Psoas muscle (tissue), 8 donors: Measurements from ENCODE around the gene CLCNKA. TPM values are rescaled to one million over a fixed set of nuclear protein-coding genes. Genes with fewer than 3 reads are reported as not detected.
"Not testable (repeated sequence)": the region's sequence is repeated elsewhere in the genome, so short reads cannot be mapped to it uniquely, and the experiment has no call there.

Experiments
- ATAC-seq, 4 donors: fragments of 200-7000 bp; cut with Tn5 transposase; one replicate each; pipeline ENCODE4 v1.9.1; 2020; ENCODE audit warnings: moderate library complexity in 3 of 4, mild to moderate bottlenecking in 2 of 4
- DNase-seq, 2 donors: peaks; one replicate each; pipeline ENCODE4 v3.0.0-alpha.2; 2020
- H3K27ac ChIP-seq: fragments of 200-600 bp; one replicate; pipeline ENCODE4 v1.8.0; 2022
- H3K27me3 ChIP-seq, 3 donors: fragments of 200-600 bp in 1 of 3; one replicate each; pipeline versions ENCODE4 v1.6.1 to v1.8.0; 2013 to 2022; ENCODE audit warnings: low read length in 2 of 3, mild to moderate bottlenecking in 2 of 3, moderate library complexity in 1 of 3; ENCODE audit not compliant: insufficient read depth in 3 of 3
- H3K36me3 ChIP-seq, 2 donors: fragments of 200-600 bp in 1 of 2; one replicate each; pipeline versions ENCODE4 v1.6.1 to v1.8.0; 2013 to 2022; ENCODE audit warnings: low read depth in 1 of 2, mild to moderate bottlenecking in 1 of 2, moderate library complexity in 1 of 2; ENCODE audit not compliant: insufficient read depth in 1 of 2
- H3K4me1 ChIP-seq: fragments of 200-600 bp; one replicate; pipeline ENCODE4 v1.8.0; 2022
- H3K4me3 ChIP-seq: fragments of 200-600 bp; one replicate; pipeline ENCODE4 v1.8.0; 2022; ENCODE audit warnings: mild to moderate bottlenecking
- H3K9me3 ChIP-seq: fragments of 200-600 bp; one replicate; pipeline ENCODE4 v1.8.0; 2022
- CTCF ChIP-seq: fragments of 200-600 bp; IDR thresholded peaks from one replicate; pipeline ENCODE4 v1.8.0; 2022; ENCODE audit warnings: antibody characterized with exemption
- WGBS, 3 donors: extraction: QIAGEN DNeasy Blood & Tissue Kit; methylation state at CpG; one replicate each; pipeline versions ENCODE4 v1.1.6 to v1.1.7; 2013; 5-methylcytosine and 5-hydroxymethylcytosine counted together
- intact Hi-C, 2 donors: fragments of 100-400 bp; cut with DNase I; formaldehyde crosslinking; loops; one replicate each; pipeline versions ENCODE4 v1.11.0 to v1.14.2; 2022
- polyA plus RNA-seq, 3 donors: library from polyadenylated mRNA; stranded (reverse); fragments of 200-250 nt; gene quantifications; one replicate each; pipeline ENCODE4 v1.2.3, GENCODE V29; 2013
- total RNA-seq, 4 donors: library from RNA; stranded (reverse); fragmentation: NEBNext Ultra II Directional in 2 of 4; extraction: Animal tissue kit (Norgen Biotek cat#: 25700) in 2 of 4; gene quantifications; one replicate each; pipeline versions ENCODE4 v1.2.1 to v1.2.4, GENCODE V29; 2021 to 2023
- donor health status: healthy with polysubstance abuse.
- donor health status: DM: no; HTN: no; CAD: no; lungs with moderate emphysema.
- donor health status: Bipolar disorder and iron deficiency.
- donor health status: healthy.
- donor health status: DM: yes; HTN: yes; CAD: no.
- donor health status: DM: no; HTN: no; CAD: no.
- donor health status: DM: no; HTN: no; CAD: no.
- donor health status: DM: yes; HTN: yes; CAD: no.

CLCNKA gene
- total and polyA plus RNA-seq, 7 donors: 0.30 to 2.2 (median 1.2) TPM

- no peak for TF ChIP-seq CTCF
- peak in 3 of 4 donors; percentile 1 to 4 (median 3) for ATAC-seq
- H3K9me3 ChIP-seq: no peaks in the 10 kb centered on the region
- intact Hi-C loops: no loop called here
- H3K27me3 ChIP-seq: no peaks in the 10 kb centered on the region
- WGBS, 3 donors: 8 to 38% (median 13%) methylated on average over 4 of the region's 4 CpGs
- peak overlapping the region; percentile 84 for H3K4me3 ChIP-seq
- peak overlapping the region; percentile 100 for H3K27ac ChIP-seq
- no peaks in the 10 kb centered on the region for H3K36me3 ChIP-seq
- peak; percentile 37 to 71 for DNase-seq
- H3K4me1 ChIP-seq: peaks cover 52% of the 10 kb centered on the region
Observed at GRCh38 chr1:16018308-16018707, 3.5 kb upstream of the CLCNKA start.

- ATAC-seq: peak; percentile 20 to 41 (median 29)
- Histone ChIP-seq H3K4me1 (peaks cover 45% of the 10 kb centered on the region), H3K4me3 (peak overlapping the region; percentile 84), H3K27me3 (no peaks in the 10 kb centered on the region), H3K36me3 (no peaks in the 10 kb centered on the region), H3K9me3 (no peaks in the 10 kb centered on the region), H3K27ac (peak overlapping the region; percentile 100)
- WGBS, 3 donors: 29 to 39% (median 30%) methylated on average over 23 of the region's 23 CpGs
- no peak for TF ChIP-seq CTCF
- DNase-seq: peak; percentile 63 to 86
- intact Hi-C loops: no loop called here
Observed at GRCh38 chr1:16018749-16019643, 2.8 kb upstream of the CLCNKA start.

- ATAC-seq (peak; percentile 43 to 60 (median 49)), DNase-seq (peak; percentile 81 to 95)
- intact Hi-C loops: no loop called here
- Histone ChIP-seq H3K4me3 (peak overlapping the region; percentile 84), H3K36me3 (no peaks in the 10 kb centered on the region), H3K9me3 (no peaks in the 10 kb centered on the region), H3K4me1 (peaks cover 38% of the 10 kb centered on the region), H3K27ac (peak overlapping the region; percentile 100), H3K27me3 (no peaks in the 10 kb centered on the region)
- WGBS, 3 donors: 12 to 38% (median 34%) methylated on average over 9 of the region's 9 CpGs
- no peak for TF ChIP-seq CTCF
Observed at GRCh38 chr1:16019644-16020277, 2.1 kb upstream of the CLCNKA start.

- intact Hi-C loops: no loop called here
- Histone ChIP-seq H3K27me3 (no peaks in the 10 kb centered on the region), H3K4me1 (peaks cover 32% of the 10 kb centered on the region), H3K36me3 (no peaks in the 10 kb centered on the region), H3K9me3 (no peaks in the 10 kb centered on the region), H3K4me3 (no peak overlapping the region), H3K27ac (peak overlapping the region; percentile 100)
- 53 to 72% (median 57%) methylated on average over 6 of the region's 6 CpGs for WGBS, 3 donors
- DNase-seq: peak; percentile 30 to 63
- ATAC-seq: no peak
- no peak for TF ChIP-seq CTCF
Observed at GRCh38 chr1:16020325-16020724, 1.5 kb upstream of the CLCNKA start.

GRCh38 chr1:16020878-16021277 is 958 bp upstream of the CLCNKA start:
- peaks cover 28% of the 10 kb centered on the region for H3K4me1 ChIP-seq
- peak overlapping the region; percentile 100 for H3K27ac ChIP-seq

More at GRCh38 chr1:16020878-16021277, 958 bp upstream of the CLCNKA start:
- WGBS, 3 donors: 80 to 86% (median 83%) methylated on average over 8 to 9 of the region's 9 CpGs
- intact Hi-C loops: loop anchor here in 1 of 2 donors (1.0 kb wide), 1 partner anchor 23 kb away; no protein-coding TSS in a partner anchor
- H3K36me3 ChIP-seq, H3K4me3 ChIP-seq, H3K9me3 ChIP-seq, ATAC-seq, DNase-seq, H3K27me3 ChIP-seq: not testable (repeated sequence)
